ENCODE results near the gene ZNF341.

ZNF341 gene

GRCh38 chr20:33827634-33828325 is 96.0 kb downstream of the ZNF341 start:
- DNase-seq, result no peak
- in situ Hi-C loops (cut with HindIII; ENCODE audit: low pct_ligation_motif_present, low sequenced_read_pairs), result no loop called here
- H3K36me3 ChIP-seq (replicated peaks), result no peaks in the 10 kb centered on the region
- H3K27me3 ChIP-seq (replicated peaks), result no peaks in the 10 kb centered on the region
- no peak overlapping the region for H3K4me3 ChIP-seq (ENCODE audit: low read depth, low read length)
- TF ChIP-seq CTCF (IDR thresholded peaks at IDR 0.05; ENCODE audit: low read depth, low read length, missing control alignments), result no peak
- H3K27ac ChIP-seq, result no peak overlapping the region

- Histone ChIP-seq H3K36me3 (replicated peaks) (no peaks in the 10 kb centered on the region), H3K4me3 (ENCODE audit: low read depth, low read length) (no peak overlapping the region), H3K27me3 (replicated peaks) (no peaks in the 10 kb centered on the region), H3K27ac (no peak overlapping the region)
- no peak for TF ChIP-seq CTCF (IDR thresholded peaks at IDR 0.05; ENCODE audit: low read depth, low read length, missing control alignments)
- in situ Hi-C loops (cut with HindIII; ENCODE audit: low pct_ligation_motif_present, low sequenced_read_pairs), result no loop called here
- no peak for DNase-seq
Measured at GRCh38 chr20:33828326-33828844, 96.6 kb downstream of the ZNF341 start.

GRCh38 chr20:33828967-33829560 is 97.3 kb downstream of the ZNF341 start:
- H3K4me3 ChIP-seq (ENCODE audit: low read depth, low read length), result no peak overlapping the region
- H3K27me3 ChIP-seq (replicated peaks), result no peaks in the 10 kb centered on the region
- H3K36me3 ChIP-seq (replicated peaks), result no peaks in the 10 kb centered on the region
- no peak for TF ChIP-seq CTCF (IDR thresholded peaks at IDR 0.05; ENCODE audit: low read depth, low read length, missing control alignments)
- in situ Hi-C loops (cut with HindIII; ENCODE audit: low pct_ligation_motif_present, low sequenced_read_pairs), result no loop called here
- no peak overlapping the region for H3K27ac ChIP-seq
- DNase-seq, result no peak

- Histone ChIP-seq H3K27ac (no peak overlapping the region), H3K4me3 (ENCODE audit: low read depth, low read length) (no peak overlapping the region)
- in situ Hi-C loops (cut with HindIII; ENCODE audit: low pct_ligation_motif_present, low sequenced_read_pairs), result no loop called here
Measured at GRCh38 chr20:33829636-33830035, 97.8 kb downstream of the ZNF341 start.

GRCh38 chr20:33830371-33830770 is 98.6 kb downstream of the ZNF341 start:
- H3K36me3 ChIP-seq (replicated peaks), result no peaks in the 10 kb centered on the region
- no peak for TF ChIP-seq CTCF (IDR thresholded peaks at IDR 0.05; ENCODE audit: low read depth, low read length, missing control alignments)
- in situ Hi-C loops (cut with HindIII; ENCODE audit: low pct_ligation_motif_present, low sequenced_read_pairs), result no loop called here
- H3K27me3 ChIP-seq (replicated peaks), result no peaks in the 10 kb centered on the region
- no peak overlapping the region for H3K27ac ChIP-seq
- DNase-seq, result no peak
- no peak overlapping the region for H3K4me3 ChIP-seq (ENCODE audit: low read depth, low read length)

More at GRCh38 chr20:33829636-33830035, 97.8 kb downstream of the ZNF341 start:
- no peak for TF ChIP-seq CTCF (IDR thresholded peaks at IDR 0.05; ENCODE audit: low read depth, low read length, missing control alignments)
- no peak for DNase-seq
- H3K27me3 ChIP-seq (replicated peaks), result no peaks in the 10 kb centered on the region
- H3K36me3 ChIP-seq (replicated peaks), result no peaks in the 10 kb centered on the region

Measured in brain microvascular endothelial cell (primary cell).